GM18858 (cell line): Measurements from ENCODE around the gene NFATC2IP.
A peak's percentile ranks its signal among the peaks of the same experiment; 100 is the strongest.
"Not testable (repeated sequence)": the region's sequence is repeated elsewhere in the genome, so short reads cannot be mapped to it uniquely, and the experiment has no call there.

Experiments used
- ATAC-seq: cut with Tn5 transposase; IDR thresholded peaks from one replicate; pipeline ENCODE4 v1.9.1; 2021; ENCODE audit not compliant: unreplicated experiment

Gene NFATC2IP

GRCh38 chr16:28925386-28926228 is 25.1 kb upstream of the NFATC2IP start:
- peak; percentile 16 for ATAC-seq

GRCh38 chr16:28926284-28926683 is 24.5 kb upstream of the NFATC2IP start:
- ATAC-seq: not testable (repeated sequence)

- ATAC-seq: no peak
These were observed 22.9 kb upstream of the NFATC2IP start for GRCh38 chr16:28927815-28928214.

- no peak for ATAC-seq
These were observed 20.5 kb upstream of the NFATC2IP start for GRCh38 chr16:28930203-28930602.

- no peak for ATAC-seq
These were observed 20.1 kb upstream of the NFATC2IP start for GRCh38 chr16:28930652-28931051.

GRCh38 chr16:28931801-28932225 is 18.9 kb upstream of the NFATC2IP start, which contains the start of gene CD19:
TSS of gene CD19 (plus strand) at chr16:28931971. CDS start at chr16:28932001, 30 bp downstream.
- no peak for ATAC-seq

- no peak for ATAC-seq
These were observed 18.2 kb upstream of the NFATC2IP start for GRCh38 chr16:28932339-28933141.

- ATAC-seq: no peak
These were observed 17.6 kb upstream of the NFATC2IP start for GRCh38 chr16:28933171-28933570.

GRCh38 chr16:28935346-28935745 is 15.4 kb upstream of the NFATC2IP start:
- ATAC-seq: no peak

- ATAC-seq: no peak
These were observed 14.6 kb upstream of the NFATC2IP start for GRCh38 chr16:28935924-28936783.

GRCh38 chr16:28936784-28937155 is 14.0 kb upstream of the NFATC2IP start:
- no peak for ATAC-seq

GRCh38 chr16:28937222-28937876 is 13.4 kb upstream of the NFATC2IP start:
- ATAC-seq: no peak

GRCh38 chr16:28938721-28939120 is 12.0 kb upstream of the NFATC2IP start:
- ATAC-seq: no peak

- ATAC-seq: not testable (repeated sequence)
These were observed 10.9 kb upstream of the NFATC2IP start for GRCh38 chr16:28939825-28940224.

GRCh38 chr16:28943281-28943680 is 7.5 kb upstream of the NFATC2IP start:
- no peak for ATAC-seq

GRCh38 chr16:28946681-28947080 is 4.1 kb upstream of the NFATC2IP start:
- ATAC-seq: no peak

GRCh38 chr16:28951410-28951943 is 740 bp downstream of the NFATC2IP start:
- no peak for ATAC-seq

GRCh38 chr16:28958216-28958615 is 7.5 kb downstream of the NFATC2IP start:
- no peak for ATAC-seq

GRCh38 chr16:28958836-28959235 is 8.1 kb downstream of the NFATC2IP start:
- ATAC-seq: no peak

- ATAC-seq: no peak
These were observed 13.3 kb downstream of the NFATC2IP start for GRCh38 chr16:28964072-28964471.
